Thyroid gland (tissue), 4 donors: ENCODE data around the gene EFCC1. TPM values are rescaled to one million over a fixed set of nuclear protein-coding genes. Genes with fewer than 3 reads are reported as not detected.

Experiments used
- DNase-seq, 2 donors: peaks; one replicate each; pipeline ENCODE4 v3.0.0-alpha.2; 2019
- H3K27ac ChIP-seq, 3 donors: fragments of 200-600 bp; sonication (generic); 1 replicate in 2 of 3; 2 replicates in 1 of 3; pipeline ENCODE4 v1.5.1; 2016 to 2019; ENCODE audit warnings: mild to moderate bottlenecking in 1 of 3, moderate library complexity in 1 of 3
- H3K27me3 ChIP-seq: fragments of 200-600 bp; sonication (generic); one replicate; pipeline ENCODE4 v1.5.1; 2019
- H3K36me3 ChIP-seq, 2 donors: fragments of 200-600 bp; sonication (generic); one replicate each; pipeline ENCODE4 v1.5.1; 2016 to 2019
- H3K4me1 ChIP-seq, 2 donors: fragments of 200-600 bp; sonication (generic); one replicate each; pipeline ENCODE4 v1.5.1; 2017 to 2019
- H3K4me3 ChIP-seq, 3 donors: fragments of 200-600 bp; sonication (generic); replicated peaks in 1 of 3; 1 replicate in 2 of 3; 2 replicates in 1 of 3; pipeline ENCODE4 v1.5.1; 2016; ENCODE audit warnings: mild to moderate bottlenecking in 1 of 3
- H3K9me3 ChIP-seq: fragments of 200-600 bp; sonication (generic); one replicate; pipeline ENCODE4 v1.5.1; 2017
- CTCF ChIP-seq, 6 experiments: fragments of 200-600 bp in 3 of 6; fragments of 450-650 bp in 3 of 6; sonication (generic) in 3 of 6; IDR thresholded peaks; one replicate each; pipeline ENCODE4 v1.5.1; 2016 to 2019; ENCODE audit warnings: antibody characterized with exemption in 6 of 6, mild to moderate bottlenecking in 2 of 6, inconsistent platforms in 1 of 6, moderate library complexity in 1 of 6
- POLR2A ChIP-seq, 2 donors: fragments of 450-650 bp; IDR thresholded peaks; one replicate each; pipeline ENCODE4 v1.6.1; 2017; ENCODE audit warnings: antibody characterized with exemption in 2 of 2, mild to moderate bottlenecking in 2 of 2, moderate library complexity in 1 of 2
- WGBS, 2 donors: methylation state at CpG; one replicate each; pipeline ENCODE4 v1.1.5; 2017; 5-methylcytosine and 5-hydroxymethylcytosine counted together
- intact Hi-C: fragments of 100-400 bp; cut with DNase I; formaldehyde crosslinking; loops from one replicate; pipeline ENCODE4 v1.15.1; 2023
- total RNA-seq, 4 donors: library from RNA; depleted of rRNA; stranded (reverse); fragments of >200 nt; gene quantifications; one replicate each; pipeline ENCODE4 v1.2.3, GENCODE V29; 2016

Gene EFCC1
- total RNA-seq, 4 donors from 2014 or later, result 3.6 to 16.8 (median 9.9) TPM

- Histone ChIP-seq H3K9me3 (no peaks in the 10 kb centered on the region), H3K4me1 (peaks cover 8 to 22% of the 10 kb centered on the region in 2 donors), H3K4me3 (no peak overlapping the region), H3K27ac (no peak overlapping the region), H3K27me3 (no peaks in the 10 kb centered on the region), H3K36me3 (no peaks in the 10 kb centered on the region)
- TF ChIP-seq POLR2A (IDR thresholded peaks at IDR 0.05), result no peak
- TF ChIP-seq CTCF (IDR thresholded peaks at IDR 0.05), result no peak
- 80 to 100% methylated on average over 2 to 4 of the region's 4 CpGs for WGBS, 2 donors
- no peak for DNase-seq
- intact Hi-C loops, result no loop called here
Measured at GRCh38 chr3:129030611-129031010, 29.5 kb downstream of the EFCC1 start.

- Histone ChIP-seq H3K36me3 (no peaks in the 10 kb centered on the region), H3K4me3 (no peak overlapping the region), H3K27ac (no peak overlapping the region), H3K4me1 (peaks cover 9 to 23% of the 10 kb centered on the region in 2 donors), H3K9me3 (no peaks in the 10 kb centered on the region), H3K27me3 (no peaks in the 10 kb centered on the region)
- DNase-seq, result no peak
- 81 to 83% methylated on average over 8 to 10 of the region's 10 CpGs for WGBS, 2 donors
- TF ChIP-seq CTCF (IDR thresholded peaks at IDR 0.05), result no peak
- TF ChIP-seq POLR2A (IDR thresholded peaks at IDR 0.05), result no peak
- intact Hi-C loops, result no loop called here
Measured at GRCh38 chr3:129031476-129032215, 30.5 kb downstream of the EFCC1 start.

GRCh38 chr3:129032716-129033115, 31.6 kb downstream of the EFCC1 start:
- 82% methylated on average over 8 to 13 of the region's 14 CpGs for WGBS, 2 donors
- Histone ChIP-seq H3K27ac (no peak overlapping the region), H3K4me1 (peaks cover 7 to 15% of the 10 kb centered on the region in 2 donors), H3K27me3 (no peaks in the 10 kb centered on the region), H3K36me3 (no peaks in the 10 kb centered on the region), H3K4me3 (no peak overlapping the region), H3K9me3 (no peaks in the 10 kb centered on the region)
- no peak for TF ChIP-seq CTCF (IDR thresholded peaks at IDR 0.05)
- no peak for TF ChIP-seq POLR2A (IDR thresholded peaks at IDR 0.05)
- intact Hi-C loops, result no loop called here
- no peak for DNase-seq

GRCh38 chr3:129033151-129033550, 32.0 kb downstream of the EFCC1 start:
- Histone ChIP-seq H3K9me3 (no peaks in the 10 kb centered on the region), H3K4me3 (no peak overlapping the region), H3K27ac (no peak overlapping the region), H3K27me3 (no peaks in the 10 kb centered on the region), H3K4me1 (peaks cover 7 to 15% of the 10 kb centered on the region in 2 donors), H3K36me3 (no peaks in the 10 kb centered on the region)
- 90 to 95% methylated on average over 7 of the region's 7 CpGs for WGBS, 2 donors
- DNase-seq, result no peak
- TF ChIP-seq CTCF (IDR thresholded peaks at IDR 0.05) (no peak), POLR2A (IDR thresholded peaks at IDR 0.05) (no peak)
- intact Hi-C loops, result no loop called here

- no peak overlapping the region for H3K27ac ChIP-seq
- peaks cover 7 to 15% of the 10 kb centered on the region in 2 donors for H3K4me1 ChIP-seq
- H3K36me3 ChIP-seq, result no peaks in the 10 kb centered on the region
- 88 to 96% methylated on average over 12 of the region's 12 CpGs for WGBS, 2 donors
- no peaks in the 10 kb centered on the region for H3K27me3 ChIP-seq
- no peak overlapping the region for H3K4me3 ChIP-seq
- TF ChIP-seq CTCF (IDR thresholded peaks at IDR 0.05) (no peak), POLR2A (IDR thresholded peaks at IDR 0.05) (no peak)
- intact Hi-C loops, result no loop called here
- no peak for DNase-seq
- no peaks in the 10 kb centered on the region for H3K9me3 ChIP-seq
Measured at GRCh38 chr3:129033633-129034321, 32.7 kb downstream of the EFCC1 start.
